Measurements from ENCODE around the gene NBEAL2. TPM values are rescaled to one million over a fixed set of nuclear protein-coding genes. Genes with fewer than 3 reads are reported as not detected.

The NBEAL2 gene
- total and polyA plus RNA-seq, 2 of the 8 experiments (the other 6 are each of a cell fraction or from before 2014, with no cell fraction given): 27.3 to 46.9 TPM

- H3K79me2 ChIP-seq (ENCODE audit: control insufficient read depth in 1 of 2, insufficient read depth in 2 of 2, low read length in 2 of 2): no peaks in the 10 kb centered on the region
- no peak overlapping the region for H4K5ac ChIP-seq (ENCODE audit: insufficient read length, low read depth, low read length)
- peaks cover 0 to 2% (median 0%) of the 10 kb centered on the region in 4 experiments; a peak in 2 of 7 replicates for H3K4me1 ChIP-seq (replicated peaks in 1 of 4; ENCODE audit: control insufficient read depth in 3 of 4, insufficient read depth in 4 of 4, low read length in 3 of 4)
- no peak overlapping the region for H3K18ac ChIP-seq (ENCODE audit: extremely low read depth, low read length)
- POLR2A ChIA-PET (ENCODE audit: partially characterized antibody): interaction anchor here (1.4 kb wide), 1 partner anchor 10 kb away, joined by 3 read pairs; no protein-coding TSS in a partner anchor
- H2BK5ac ChIP-seq (ENCODE audit: low read depth, low read length): no peak overlapping the region
- DNase-seq (ENCODE audit: low read depth in 1 of 2, low spot score in 2 of 2) (no peak), FAIRE-seq (no peak)
- no peak overlapping the region for H3K4me2 ChIP-seq (ENCODE audit: insufficient read depth in 1 of 2, low read depth in 2 of 2, low read length in 2 of 2)
- no peak overlapping the region for H2BK15ac ChIP-seq (ENCODE audit: low read length)
- H3K9me3 ChIP-seq (ENCODE audit: insufficient read depth in 2 of 2, low read depth in 1 of 2, low read length in 1 of 2): no peaks in the 10 kb centered on the region
- H3K23me2 ChIP-seq (ENCODE audit: low read depth, low read length): no peaks in the 10 kb centered on the region
- H3K27me3 ChIP-seq (replicated peaks in 1 of 4; ENCODE audit: control insufficient read depth in 3 of 4, extremely low read depth in 1 of 4, insufficient read depth in 3 of 4, low read length in 3 of 4): no peaks in the 10 kb centered on the region
- H3K4me3 ChIP-seq (ENCODE audit: extremely low read depth in 1 of 4, insufficient read depth in 2 of 4, low read depth in 3 of 4, low read length in 4 of 4): no peak overlapping the region
- H2AK5ac ChIP-seq (ENCODE audit: low read depth, low read length): no peak overlapping the region
- no peaks in the 10 kb centered on the region for H3K79me1 ChIP-seq (ENCODE audit: low read depth, low read length)
- no peak overlapping the region for H3K27ac ChIP-seq (ENCODE audit: low read depth, low read length)
- no peak overlapping the region for H3K4ac ChIP-seq (replicated peaks; ENCODE audit: insufficient read length, low read depth, low read length)
- H3K9ac ChIP-seq (replicated peaks in 1 of 4; ENCODE audit: extremely low read depth in 1 of 4, low read depth in 3 of 4, low read length in 3 of 4): no peak overlapping the region
- CTCF ChIA-PET (ENCODE audit: partially characterized antibody): interaction anchor here (2.2 kb wide), 1 partner anchor 16 kb away, joined by 8 read pairs; no protein-coding TSS in a partner anchor
- no peaks in the 10 kb centered on the region for H4K20me1 ChIP-seq (replicated peaks in 1 of 2; ENCODE audit: control insufficient read depth in 1 of 2, insufficient read depth in 2 of 2, low read length in 2 of 2)
- no peak overlapping the region for H3K14ac ChIP-seq (ENCODE audit: insufficient read length)
- H2BK20ac ChIP-seq (ENCODE audit: low read length): no peak overlapping the region
- no peak overlapping the region for H4K91ac ChIP-seq (replicated peaks; ENCODE audit: insufficient read length, low read length)
- no peak overlapping the region for H3K23ac ChIP-seq (ENCODE audit: insufficient read length)
- no peak overlapping the region for H2BK12ac ChIP-seq (ENCODE audit: low read depth, low read length)
- H4K8ac ChIP-seq (ENCODE audit: extremely low read depth, insufficient read depth, low read length): no peak overlapping the region
- H3K36me3 ChIP-seq (ENCODE audit: control insufficient read depth in 2 of 4, insufficient read depth in 4 of 4, low read length in 3 of 4): peaks cover 0 to 26% (median 16%) of the 10 kb centered on the region in 4 experiments; a peak in 5 of 8 replicates
- no peak overlapping the region for H2BK120ac ChIP-seq (replicated peaks; ENCODE audit: low read depth, low read length)
- H2AFZ ChIP-seq (ENCODE audit: low read length): no peak overlapping the region
- H3K56ac ChIP-seq (replicated peaks; ENCODE audit: insufficient read length, low read depth, low read length): no peak overlapping the region
- TF ChIP-seq NRF1 (IDR thresholded peaks at IDR 0.05; ENCODE audit: low read depth, low read length) (no peak), ATF3 (IDR thresholded peaks at IDR 0.05; ENCODE audit: insufficient read depth, low read depth, low read length) (no peak), NANOG (IDR thresholded peaks at IDR 0.05; ENCODE audit: insufficient read depth, low read depth, low read length, poor library complexity, severe bottlenecking) (no peak), KDM5A (IDR thresholded peaks at IDR 0.05; ENCODE audit: low read length) (no peak), GTF2F1 (IDR thresholded peaks at IDR 0.05; ENCODE audit: borderline replicate concordance, low read depth, low read length) (no peak), TBP (IDR thresholded peaks at IDR 0.05; ENCODE audit: low read depth, low read length) (no peak), TEAD4 (IDR thresholded peaks at IDR 0.05; ENCODE audit: low read depth, low read length) (no peak), CREB1 (IDR thresholded peaks at IDR 0.05) (no peak), GABPA (IDR thresholded peaks at IDR 0.05; ENCODE audit: borderline replicate concordance, insufficient read depth, low read length) (no peak), POLR2A (IDR thresholded peaks at IDR 0.05; ENCODE audit: control extremely low read depth in 1 of 2, low read depth in 2 of 2, low read length in 2 of 2) (no peak), JUN (IDR thresholded peaks at IDR 0.05; ENCODE audit: low read depth, low read length) (no peak), E2F6 (IDR thresholded peaks at IDR 0.05) (no peak)
These were observed 38.8 kb downstream of the NBEAL2 start for GRCh38 chr3:47018269-47018611.
